ENCODE measurements around the gene OR13C9.
"Not testable (repeated sequence)": the region's sequence is repeated elsewhere in the genome, so short reads cannot be mapped to it uniquely, and the experiment has no call there.

Gene OR13C9

GRCh38 chr9:104618104-104618503 is at the start of gene OR13C9:
Gene OR13C9 (minus strand): TSS chr9:104618204. CDS start chr9:104618204, 0 bp downstream.
- no peak for TF ChIP-seq CTCF (IDR thresholded peaks at IDR 0.05; ENCODE audit: insufficient read depth, missing control alignments)
- FAIRE-seq = no peak

GRCh38 chr9:104658496-104659195 is 40.6 kb upstream of the OR13C9 start:
- no peak for TF ChIP-seq CTCF (IDR thresholded peaks at IDR 0.05; ENCODE audit: insufficient read depth, missing control alignments)
- no peak for FAIRE-seq
- DNase-seq (ENCODE audit: insufficient read length, low spot score) = no peak

More at GRCh38 chr9:104618104-104618503, at the start of gene OR13C9:
- DNase-seq (ENCODE audit: insufficient read length, low spot score) = no peak

- FAIRE-seq (no peak), DNase-seq (ENCODE audit: insufficient read length, low spot score) (no peak)
- no peak for TF ChIP-seq CTCF (IDR thresholded peaks at IDR 0.05; ENCODE audit: insufficient read depth, missing control alignments)
These were observed 17.5 kb upstream of the OR13C9 start for GRCh38 chr9:104635456-104635855.

GRCh38 chr9:104633976-104634520 is 16.0 kb upstream of the OR13C9 start:
- TF ChIP-seq CTCF (IDR thresholded peaks at IDR 0.05; ENCODE audit: insufficient read depth, missing control alignments) = no peak
- DNase-seq (ENCODE audit: insufficient read length, low spot score) (no peak), FAIRE-seq (no peak)

- not testable (repeated sequence) for DNase-seq (ENCODE audit: insufficient read length, low spot score); FAIRE-seq
These were observed 8.0 kb upstream of the OR13C9 start for GRCh38 chr9:104625964-104626363.

- TF ChIP-seq CTCF (IDR thresholded peaks at IDR 0.05; ENCODE audit: insufficient read depth, missing control alignments) = no peak
- DNase-seq (ENCODE audit: insufficient read length, low spot score) (no peak), FAIRE-seq (no peak)
These were observed 586 bp downstream of the OR13C9 start for GRCh38 chr9:104617418-104617817.

GRCh38 chr9:104611213-104611612 is 6.8 kb downstream of the OR13C9 start:
- FAIRE-seq = no peak
- TF ChIP-seq CTCF (IDR thresholded peaks at IDR 0.05; ENCODE audit: insufficient read depth, missing control alignments) = no peak
- DNase-seq (ENCODE audit: insufficient read length, low spot score) = no peak
